Omental fat pad (tissue), 4 donors: Measurements from ENCODE around the gene CARMIL3. TPM values are rescaled to one million over a fixed set of nuclear protein-coding genes. Genes with fewer than 3 reads are reported as not detected.

Source experiments
- ATAC-seq: fragments of 150-250 bp; one replicate; pipeline ENCODE4 v1.9.1; 2016; ENCODE audit warnings: mild to moderate bottlenecking, moderate library complexity; ENCODE audit not compliant: low FRiP score
- DNase-seq: peaks from one replicate; pipeline ENCODE4 v3.0.0-alpha.2; 2019; ENCODE audit warnings: low spot score
- total RNA-seq, 4 donors: library from RNA; depleted of rRNA; stranded (reverse); fragments of >200 nt; gene quantifications; one replicate each; pipeline ENCODE4 v1.1.0, GENCODE V29; 2016
- TF ChIP-seq, protein P1 (sequence below), 3 donors: fragments of 450-650 bp; IDR thresholded peaks; one replicate each; pipeline ENCODE4 v1.5.1; 2016 to 2017; ENCODE audit warnings: antibody characterized with exemption in 3 of 3, mild to moderate bottlenecking in 3 of 3, moderate library complexity in 2 of 3

CARMIL3 gene
- total RNA-seq, 4 donors from 2014 or later, result 0.06 to 0.72 (median 0.30) TPM

DNA sequence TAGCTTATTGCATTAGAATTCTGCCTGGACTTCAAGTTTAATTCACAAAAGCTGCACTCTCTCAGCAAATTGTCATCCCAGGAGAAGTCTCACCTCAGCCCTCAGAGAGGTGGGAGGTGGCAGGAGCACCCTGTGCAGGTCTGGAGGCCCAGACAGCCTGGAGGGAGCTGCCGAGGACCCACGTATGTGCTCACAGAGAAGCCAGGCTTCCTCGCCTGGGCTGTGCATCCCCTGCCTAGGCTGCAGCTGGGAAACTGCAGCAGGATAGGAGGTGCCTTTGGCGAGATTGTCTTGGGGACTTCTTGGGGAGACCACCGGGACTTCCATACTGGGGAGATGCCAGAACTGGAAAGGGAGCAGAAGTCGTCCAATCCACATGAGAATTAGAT is 28.3 kb downstream of the CARMIL3 start:
- ATAC-seq, result no peak
- TF ChIP-seq, protein P1, sequence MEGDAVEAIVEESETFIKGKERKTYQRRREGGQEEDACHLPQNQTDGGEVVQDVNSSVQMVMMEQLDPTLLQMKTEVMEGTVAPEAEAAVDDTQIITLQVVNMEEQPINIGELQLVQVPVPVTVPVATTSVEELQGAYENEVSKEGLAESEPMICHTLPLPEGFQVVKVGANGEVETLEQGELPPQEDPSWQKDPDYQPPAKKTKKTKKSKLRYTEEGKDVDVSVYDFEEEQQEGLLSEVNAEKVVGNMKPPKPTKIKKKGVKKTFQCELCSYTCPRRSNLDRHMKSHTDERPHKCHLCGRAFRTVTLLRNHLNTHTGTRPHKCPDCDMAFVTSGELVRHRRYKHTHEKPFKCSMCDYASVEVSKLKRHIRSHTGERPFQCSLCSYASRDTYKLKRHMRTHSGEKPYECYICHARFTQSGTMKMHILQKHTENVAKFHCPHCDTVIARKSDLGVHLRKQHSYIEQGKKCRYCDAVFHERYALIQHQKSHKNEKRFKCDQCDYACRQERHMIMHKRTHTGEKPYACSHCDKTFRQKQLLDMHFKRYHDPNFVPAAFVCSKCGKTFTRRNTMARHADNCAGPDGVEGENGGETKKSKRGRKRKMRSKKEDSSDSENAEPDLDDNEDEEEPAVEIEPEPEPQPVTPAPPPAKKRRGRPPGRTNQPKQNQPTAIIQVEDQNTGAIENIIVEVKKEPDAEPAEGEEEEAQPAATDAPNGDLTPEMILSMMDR (IDR thresholded peaks at IDR 0.05), result no peak
- no peak for DNase-seq

DNA sequence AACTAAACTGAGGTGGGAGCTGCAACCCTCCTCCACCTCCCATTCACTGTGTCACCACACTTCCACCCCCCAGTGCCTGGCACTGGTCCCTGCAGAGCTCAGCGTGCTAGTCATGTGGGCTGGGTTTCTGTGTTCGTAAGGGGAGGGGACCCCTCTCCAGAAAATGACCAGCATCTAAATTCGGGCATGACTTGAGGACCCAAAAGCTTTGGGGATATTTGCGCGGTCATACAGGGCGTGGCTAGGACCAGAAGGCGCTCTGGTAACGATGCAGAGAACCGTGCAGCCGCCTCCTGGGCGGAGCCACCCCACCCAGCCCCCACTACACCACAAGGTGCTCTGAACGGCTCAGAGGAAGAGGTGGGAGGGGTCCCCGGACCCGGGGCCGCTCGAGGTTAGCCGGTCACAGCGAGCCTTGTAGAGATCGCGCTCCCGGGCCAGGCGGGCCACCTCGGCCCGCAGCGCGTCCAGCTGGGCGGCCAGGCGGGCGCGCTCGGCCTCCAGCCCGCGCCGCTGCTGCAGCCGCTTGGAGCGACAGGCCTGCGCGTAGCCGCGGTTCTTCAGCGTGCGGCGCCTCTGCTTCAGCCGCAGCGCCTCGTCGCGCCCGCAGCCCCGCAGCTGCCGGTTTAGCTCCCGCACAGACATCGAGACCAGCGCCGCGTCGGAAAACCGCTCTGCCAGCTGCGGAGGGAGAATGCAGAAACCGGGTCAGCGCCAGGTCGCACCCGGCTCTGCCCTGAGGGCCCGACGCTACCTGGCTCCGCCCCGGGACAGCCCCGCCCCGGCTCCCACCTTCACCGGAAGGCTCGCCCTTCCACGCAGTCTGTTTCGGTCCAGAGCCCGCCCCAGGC is 29.3 kb downstream of the CARMIL3 start:
- DNase-seq (no peak), ATAC-seq (peak; percentile 86)
- TF ChIP-seq, protein P1 (IDR thresholded peaks at IDR 0.05), result no peak

DNA sequence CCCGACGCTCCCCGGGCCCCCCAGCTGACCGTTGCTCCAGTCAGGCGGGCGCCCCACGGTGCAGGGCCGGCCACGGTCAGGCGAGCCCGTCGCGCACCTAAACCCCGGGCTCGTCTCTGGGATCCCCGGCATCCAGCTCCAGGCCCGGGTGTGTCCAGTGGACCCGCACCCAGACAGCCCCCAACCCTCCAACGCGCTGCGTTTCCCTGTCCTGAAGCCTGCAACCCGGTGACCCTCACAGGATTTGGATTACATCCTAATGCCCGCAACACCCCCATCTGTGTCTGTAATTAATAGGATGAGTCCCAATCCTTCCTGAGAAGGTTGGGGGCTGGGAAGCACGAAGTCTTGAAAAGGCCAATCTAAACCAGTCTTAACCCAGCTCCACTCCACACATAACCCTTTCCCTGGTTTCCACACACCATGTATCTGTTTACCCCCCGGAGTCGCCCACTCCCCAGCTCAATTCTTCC is 30.0 kb downstream of the CARMIL3 start:
- no peak for ATAC-seq

DNA sequence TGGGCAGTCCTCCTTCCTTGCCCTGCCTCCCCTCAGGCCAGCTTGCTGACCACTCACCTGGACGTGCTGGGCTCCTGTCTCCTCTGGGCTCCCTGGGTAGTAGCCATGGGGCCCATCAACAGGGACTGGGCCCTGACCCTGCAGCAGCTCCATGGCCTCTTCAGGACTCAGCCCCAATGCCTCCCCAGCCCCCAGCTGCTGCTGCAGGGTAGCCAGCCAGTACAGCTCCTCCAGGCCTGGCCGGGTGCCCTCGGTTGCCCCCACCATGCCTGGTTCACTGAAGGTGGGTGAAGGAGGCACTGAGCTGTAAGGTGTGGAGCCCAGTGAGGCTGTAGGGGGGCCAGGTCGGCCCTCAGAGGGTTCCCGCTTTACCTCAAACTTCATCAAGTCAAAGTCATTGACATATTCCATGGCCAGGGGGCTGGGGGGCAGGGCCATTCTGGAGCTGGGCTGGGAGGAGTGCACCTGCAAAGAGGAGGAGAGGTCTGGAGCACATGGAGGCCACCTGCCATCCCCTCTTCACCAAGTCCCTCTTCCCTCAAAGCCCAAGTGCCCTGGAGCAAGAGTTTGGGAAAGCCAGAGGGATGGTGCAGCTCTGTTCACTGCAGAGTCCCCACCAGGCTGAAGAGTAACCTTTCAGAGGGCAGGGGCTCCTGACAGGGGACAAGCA is 30.7 kb downstream of the CARMIL3 start:
- ATAC-seq, result no peak
- TF ChIP-seq, protein P1 (IDR thresholded peaks at IDR 0.05), result no peak
- DNase-seq, result no peak

More for the DNA sequence above, 30.0 kb downstream of the CARMIL3 start:
- TF ChIP-seq, protein P1 (IDR thresholded peaks at IDR 0.05), result no peak
- no peak for DNase-seq

DNA sequence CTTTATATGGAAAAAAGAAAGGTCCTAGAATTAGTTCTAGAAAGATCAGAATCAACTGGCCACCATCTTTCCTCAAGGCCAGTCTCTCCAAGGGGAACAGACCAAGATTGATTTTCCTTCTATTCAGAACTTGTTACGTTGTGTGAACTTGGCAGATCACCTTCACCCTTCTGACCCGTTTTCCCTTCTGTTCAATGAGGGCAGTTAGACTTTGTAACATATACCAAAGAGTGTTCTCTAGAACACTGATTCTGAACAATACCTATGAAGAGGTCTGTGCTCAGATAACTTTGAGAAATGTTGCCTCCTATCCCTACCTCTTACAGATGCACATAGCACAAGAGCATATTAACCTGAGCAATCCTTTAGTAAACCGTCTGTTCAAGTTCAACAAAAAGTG is 31.7 kb downstream of the CARMIL3 start:
- TF ChIP-seq, protein P1 (IDR thresholded peaks at IDR 0.05), result no peak
- ATAC-seq (no peak), DNase-seq (no peak)

DNA sequence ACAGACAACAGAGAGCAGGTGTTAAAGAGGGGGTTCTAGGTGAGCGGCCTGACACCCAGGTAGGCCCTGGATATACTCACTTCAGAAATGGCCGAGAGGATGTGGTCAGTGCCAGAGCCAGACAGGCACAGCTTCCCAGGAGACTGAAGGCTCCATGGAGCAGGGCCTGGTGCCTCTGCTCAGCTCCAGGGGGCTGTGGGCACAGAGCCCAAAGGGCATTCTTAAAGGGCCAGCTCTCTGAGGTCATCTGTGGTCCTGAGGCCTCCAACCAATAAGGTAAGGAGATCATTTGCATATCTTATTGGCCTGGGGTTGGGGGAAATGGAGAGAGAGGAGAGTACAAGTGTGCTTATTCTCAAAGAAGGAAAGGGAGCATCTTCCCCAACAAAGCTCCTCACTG is 32.6 kb downstream of the CARMIL3 start:
- no peak for ATAC-seq
- no peak for DNase-seq
- TF ChIP-seq, protein P1 (IDR thresholded peaks at IDR 0.05), result no peak
